Body of pancreas (tissue), 4 donors: ENCODE results near the gene IGLL5.
A peak's percentile ranks its signal among the peaks of the same experiment; 100 is the strongest.

Experiments used
- POLR2A ChIP-seq, 3 donors: fragments of 450-650 bp; IDR thresholded peaks; one replicate each; pipeline ENCODE4 v1.6.1; 2016; ENCODE audit warnings: antibody characterized with exemption in 3 of 3, mild to moderate bottlenecking in 2 of 3
- TF ChIP-seq, protein P1 (sequence below), 7 experiments: fragments of 450-650 bp in 4 of 7; fragments of 200-600 bp in 3 of 7; sonication (generic) in 3 of 7; IDR thresholded peaks; one replicate each; pipeline ENCODE4 v1.5.1; 2016 to 2019; ENCODE audit warnings: antibody characterized with exemption in 7 of 7

GRCh38 chr22:22942511-22943329 is 55.1 kb downstream of the IGLL5 start:
- TF ChIP-seq POLR2A (IDR thresholded peaks at IDR 0.05), result no peak
- TF ChIP-seq, protein P1, sequence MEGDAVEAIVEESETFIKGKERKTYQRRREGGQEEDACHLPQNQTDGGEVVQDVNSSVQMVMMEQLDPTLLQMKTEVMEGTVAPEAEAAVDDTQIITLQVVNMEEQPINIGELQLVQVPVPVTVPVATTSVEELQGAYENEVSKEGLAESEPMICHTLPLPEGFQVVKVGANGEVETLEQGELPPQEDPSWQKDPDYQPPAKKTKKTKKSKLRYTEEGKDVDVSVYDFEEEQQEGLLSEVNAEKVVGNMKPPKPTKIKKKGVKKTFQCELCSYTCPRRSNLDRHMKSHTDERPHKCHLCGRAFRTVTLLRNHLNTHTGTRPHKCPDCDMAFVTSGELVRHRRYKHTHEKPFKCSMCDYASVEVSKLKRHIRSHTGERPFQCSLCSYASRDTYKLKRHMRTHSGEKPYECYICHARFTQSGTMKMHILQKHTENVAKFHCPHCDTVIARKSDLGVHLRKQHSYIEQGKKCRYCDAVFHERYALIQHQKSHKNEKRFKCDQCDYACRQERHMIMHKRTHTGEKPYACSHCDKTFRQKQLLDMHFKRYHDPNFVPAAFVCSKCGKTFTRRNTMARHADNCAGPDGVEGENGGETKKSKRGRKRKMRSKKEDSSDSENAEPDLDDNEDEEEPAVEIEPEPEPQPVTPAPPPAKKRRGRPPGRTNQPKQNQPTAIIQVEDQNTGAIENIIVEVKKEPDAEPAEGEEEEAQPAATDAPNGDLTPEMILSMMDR (IDR thresholded peaks at IDR 0.05), result peak; percentile 8 to 68 (median 41)
